Caco-2 (cell line): Measurements from ENCODE around the gene EIF2S2. TPM values are rescaled to one million over a fixed set of nuclear protein-coding genes. Genes with fewer than 3 reads are reported as not detected.

Experiments
- BruUV-seq: library from RNA; stranded (reverse); fragments of 400-500 nt; replicated peaks from 2 replicates; lab custom pipeline; 2021; lab: Mats Ljungman, UMichigan
- CTCF ChIA-PET: fragments of 300-600 bp; sonication (Branson Sonifier 250); formaldehyde crosslinking; loops from one replicate; lab custom pipeline; 2022; ENCODE audit warnings: antibody characterized with exemption; lab: Charles Lee
- POLR2A ChIA-PET: fragments of 300-600 bp; sonication (Branson Sonifier 250); formaldehyde crosslinking; loops from one replicate; lab custom pipeline; 2022; ENCODE audit warnings: antibody characterized with exemption; lab: Charles Lee
- DNase-seq, 2 experiments: peaks; one replicate each; pipeline versions ENCODE4 v3.0.0 to v3.0.0-alpha.2; 2020 to 2022
- H3K27me3 ChIP-seq: replicated peaks from 2 replicates; pipeline ENCODE4 v1.6.0; 2011; ENCODE audit warnings: low read length; ENCODE audit not compliant: control insufficient read depth, insufficient read depth
- H3K36me3 ChIP-seq: 2 replicates; pipeline ENCODE4 v1.5.1; 2011; ENCODE audit warnings: low read length; ENCODE audit not compliant: control insufficient read depth, insufficient read depth
- H3K4me1 ChIP-seq: fragments of 250-450 bp; sonication (Bioruptor Pico); 2 replicates; pipeline ENCODE4 v1.5.1; 2020; ENCODE audit warnings: mild to moderate bottlenecking
- H3K4me3 ChIP-seq: 2 replicates; pipeline ENCODE4 v1.5.1; 2011; ENCODE audit warnings: low read depth, mild to moderate bottlenecking, control low read depth, low read length
- H3K9me3 ChIP-seq: fragments of 250-450 bp; sonication (Bioruptor Pico); 2 replicates; pipeline ENCODE4 v1.5.1; 2020; ENCODE audit warnings: mild to moderate bottlenecking, moderate library complexity
- H3K27ac Mint-ChIP-seq: one replicate; pipeline ENCODE4 v1.8.0; 2022; ENCODE audit warnings: mixed read lengths; ENCODE audit not compliant: unreplicated experiment
- H3K27me3 Mint-ChIP-seq: one replicate; pipeline ENCODE4 v1.8.0; 2022; ENCODE audit warnings: mixed read lengths; ENCODE audit not compliant: insufficient read depth, unreplicated experiment
- H3K36me3 Mint-ChIP-seq: one replicate; pipeline ENCODE4 v1.8.0; 2022; ENCODE audit warnings: mild to moderate bottlenecking, mixed read lengths; ENCODE audit not compliant: insufficient read depth, unreplicated experiment
- H3K4me1 Mint-ChIP-seq: one replicate; pipeline ENCODE4 v1.8.0; 2022; ENCODE audit warnings: low read depth, mixed read lengths; ENCODE audit not compliant: unreplicated experiment
- H3K4me3 Mint-ChIP-seq: one replicate; pipeline ENCODE4 v1.8.0; 2022; ENCODE audit warnings: mild to moderate bottlenecking, moderate library complexity, mixed read lengths; ENCODE audit not compliant: unreplicated experiment
- H3K9me3 Mint-ChIP-seq: one replicate; pipeline ENCODE4 v1.8.0; 2022; ENCODE audit warnings: mixed read lengths; ENCODE audit not compliant: unreplicated experiment
- intact Hi-C: fragments of 100-400 bp; cut with micrococcal nuclease; formaldehyde crosslinking; loops from one replicate; pipeline ENCODE4 v1.10.0; 2022; ENCODE audit not compliant: unreplicated experiment
- total RNA-seq: library from RNA; stranded (reverse); gene quantifications from 2 replicates; pipeline ENCODE4 v1.2.3, GENCODE V29; 2022
- TF ChIP-seq, protein P1 (sequence below), 2 experiments: fragments of 200-600 bp in 1 of 2; IDR thresholded peaks; 1 replicate in 1 of 2; 2 replicates in 1 of 2; pipeline versions ENCODE4 v1.5.1 to v1.8.0; 2011 to 2022; ENCODE audit warnings: antibody characterized with exemption in 1 of 2, control low read depth in 1 of 2, inconsistent platforms in 1 of 2, low read depth in 1 of 2, low read length in 1 of 2, mild to moderate bottlenecking in 1 of 2, moderate library complexity in 1 of 2; ENCODE audit not compliant: insufficient read depth in 1 of 2, severe bottlenecking in 1 of 2, unreplicated experiment in 1 of 2

Gene EIF2S2
- total RNA-seq, 1 experiment from 2014 or later = 299 TPM

DNA sequence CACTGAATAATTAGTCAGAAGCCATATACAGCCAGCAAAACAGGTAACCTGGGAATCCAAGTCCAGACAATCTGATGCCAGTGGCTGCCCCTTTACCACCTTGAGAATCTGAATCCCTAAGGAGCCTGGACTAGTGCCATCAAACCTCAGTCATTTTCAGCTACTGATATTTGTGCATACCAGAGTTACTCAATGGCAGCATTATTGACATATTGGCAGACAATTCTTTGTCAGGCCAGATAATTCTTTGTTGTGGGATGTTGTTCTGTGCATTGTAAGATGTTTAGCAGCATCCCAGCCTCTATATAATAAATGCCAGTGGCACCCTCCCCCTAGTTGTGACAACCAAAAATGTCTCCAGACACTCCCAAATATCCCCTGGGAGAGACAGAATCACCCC lies 3.2 kb upstream of the EIF2S2 start:
- peaks cover 6% of the 10 kb centered on the region for H3K4me1 ChIP-seq
- DNase-seq = no peak
- H3K36me3 ChIP-seq = no peaks in the 10 kb centered on the region
- POLR2A ChIA-PET = no interaction called here
- no peak overlapping the region for H3K4me3 ChIP-seq
- H3K9me3 ChIP-seq = no peaks in the 10 kb centered on the region
- Mint-ChIP-seq H3K27ac (no peak overlapping the region), H3K27me3 (peaks cover 5% of the 10 kb centered on the region), H3K4me1 (peaks cover 24% of the 10 kb centered on the region), H3K4me3 (no peak overlapping the region), H3K36me3 (peaks cover 28% of the 10 kb centered on the region), H3K9me3 (no peaks in the 10 kb centered on the region)
- TF ChIP-seq, protein P1, sequence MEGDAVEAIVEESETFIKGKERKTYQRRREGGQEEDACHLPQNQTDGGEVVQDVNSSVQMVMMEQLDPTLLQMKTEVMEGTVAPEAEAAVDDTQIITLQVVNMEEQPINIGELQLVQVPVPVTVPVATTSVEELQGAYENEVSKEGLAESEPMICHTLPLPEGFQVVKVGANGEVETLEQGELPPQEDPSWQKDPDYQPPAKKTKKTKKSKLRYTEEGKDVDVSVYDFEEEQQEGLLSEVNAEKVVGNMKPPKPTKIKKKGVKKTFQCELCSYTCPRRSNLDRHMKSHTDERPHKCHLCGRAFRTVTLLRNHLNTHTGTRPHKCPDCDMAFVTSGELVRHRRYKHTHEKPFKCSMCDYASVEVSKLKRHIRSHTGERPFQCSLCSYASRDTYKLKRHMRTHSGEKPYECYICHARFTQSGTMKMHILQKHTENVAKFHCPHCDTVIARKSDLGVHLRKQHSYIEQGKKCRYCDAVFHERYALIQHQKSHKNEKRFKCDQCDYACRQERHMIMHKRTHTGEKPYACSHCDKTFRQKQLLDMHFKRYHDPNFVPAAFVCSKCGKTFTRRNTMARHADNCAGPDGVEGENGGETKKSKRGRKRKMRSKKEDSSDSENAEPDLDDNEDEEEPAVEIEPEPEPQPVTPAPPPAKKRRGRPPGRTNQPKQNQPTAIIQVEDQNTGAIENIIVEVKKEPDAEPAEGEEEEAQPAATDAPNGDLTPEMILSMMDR (IDR thresholded peaks at IDR 0.05; ENCODE audit: insufficient read depth in 1 of 2, low read depth in 1 of 2, low read length in 1 of 2, severe bottlenecking in 1 of 2, unreplicated experiment in 1 of 2) = no peak
- no TSS peak for BruUV-seq
- CTCF ChIA-PET = interaction anchor here (0.7 kb wide), 1 partner anchor 672 kb away, joined by 3 read pairs; the partner anchor contains the start of gene SNTA1
- intact Hi-C loops = no loop called here
- H3K27me3 ChIP-seq = no peaks in the 10 kb centered on the region

- Mint-ChIP-seq H3K27me3 (peaks cover 5% of the 10 kb centered on the region), H3K9me3 (no peaks in the 10 kb centered on the region), H3K4me1 (peaks cover 27% of the 10 kb centered on the region), H3K27ac (no peak overlapping the region), H3K4me3 (no peak overlapping the region), H3K36me3 (peaks cover 32% of the 10 kb centered on the region)
- no peak for DNase-seq
- Histone ChIP-seq H3K4me3 (no peak overlapping the region), H3K27me3 (no peaks in the 10 kb centered on the region), H3K9me3 (no peaks in the 10 kb centered on the region), H3K36me3 (no peaks in the 10 kb centered on the region), H3K4me1 (peaks cover 8% of the 10 kb centered on the region)
- no TSS peak for BruUV-seq
- POLR2A ChIA-PET = interaction anchor here (0.7 kb wide), 1 partner anchor 14 kb away, joined by 11 read pairs; no protein-coding TSS in a partner anchor
- CTCF ChIA-PET = no interaction called here
- TF ChIP-seq, protein P1 (IDR thresholded peaks at IDR 0.05; ENCODE audit: insufficient read depth in 1 of 2, low read depth in 1 of 2, low read length in 1 of 2, severe bottlenecking in 1 of 2, unreplicated experiment in 1 of 2) = no peak
- intact Hi-C loops = loop anchor here (5.0 kb wide), 1 partner anchor 393 kb away; the partner anchor contains the start of gene PXMP4
Measured at GRCh38 chr20:34114809-34115208, 2.8 kb upstream of the EIF2S2 start.

GRCh38 chr20:34112600-34113101 lies 608 bp upstream of the EIF2S2 start:
- no peaks in the 10 kb centered on the region for H3K27me3 Mint-ChIP-seq
- intact Hi-C loops = loop anchor here (1.0 to 5.0 kb wide), 4 partner anchors 17 to 390 kb away; partner anchors contain the start of genes CHMP4B, PXMP4 and RALY
- TF ChIP-seq, protein P1 (IDR thresholded peaks at IDR 0.05; ENCODE audit: insufficient read depth in 1 of 2, low read depth in 1 of 2, low read length in 1 of 2, severe bottlenecking in 1 of 2, unreplicated experiment in 1 of 2) = no peak
- peaks cover 36% of the 10 kb centered on the region for H3K4me1 Mint-ChIP-seq
- BruUV-seq = TSS peak; percentile 99
- Histone ChIP-seq H3K9me3 (no peaks in the 10 kb centered on the region), H3K36me3 (peaks cover 6% of the 10 kb centered on the region; the same call in 1 of the 2 replicates), H3K27me3 (no peaks in the 10 kb centered on the region), H3K4me3 (peak overlapping the region; percentile 42), H3K4me1 (peaks cover 8% of the 10 kb centered on the region)
- H3K27ac Mint-ChIP-seq = peak overlapping the region; percentile 99
- CTCF ChIA-PET = interaction anchor here (0.6 to 2.0 kb wide), 15 partner anchors 12 to 980 kb away, joined by 3 to 15 read pairs (median 4); partner anchors contain the start of gene ZNF341
- H3K4me3 Mint-ChIP-seq = peak overlapping the region; percentile 77
- peak; percentile 72 for DNase-seq
- H3K36me3 Mint-ChIP-seq = peaks cover 54% of the 10 kb centered on the region
- H3K9me3 Mint-ChIP-seq = no peaks in the 10 kb centered on the region
- POLR2A ChIA-PET = interaction anchor here (0.5 to 2.4 kb wide), 57 partner anchors 9 to 1659 kb away, joined by 3 to 61 read pairs (median 5); partner anchors contain the start of genes ACTL10, CBFA2T2, CHMP4B and DYNLRB1
